Stimulated activated CD4-positive, alpha-beta T cell treated with anti-CD3 and anti-CD28 coated beads, Interleukin-12 subunit alpha, Interleukin-12 subunit beta, amount 100 ng/mL, for 24 hours (primary cell): Measurements from ENCODE around the gene PPFIA3.
A peak's percentile ranks its signal among the peaks of the same experiment; 100 is the strongest.
"Not testable (repeated sequence)": the region's sequence is repeated elsewhere in the genome, so short reads cannot be mapped to it uniquely, and the experiment has no call there.

Source experiments
- DNase-seq, 2 experiments: peaks; one replicate each; pipeline ENCODE4 v3.0.0-alpha.2; 2020; ENCODE audit warnings: low read depth in 2 of 2

PPFIA3 gene

DNA sequence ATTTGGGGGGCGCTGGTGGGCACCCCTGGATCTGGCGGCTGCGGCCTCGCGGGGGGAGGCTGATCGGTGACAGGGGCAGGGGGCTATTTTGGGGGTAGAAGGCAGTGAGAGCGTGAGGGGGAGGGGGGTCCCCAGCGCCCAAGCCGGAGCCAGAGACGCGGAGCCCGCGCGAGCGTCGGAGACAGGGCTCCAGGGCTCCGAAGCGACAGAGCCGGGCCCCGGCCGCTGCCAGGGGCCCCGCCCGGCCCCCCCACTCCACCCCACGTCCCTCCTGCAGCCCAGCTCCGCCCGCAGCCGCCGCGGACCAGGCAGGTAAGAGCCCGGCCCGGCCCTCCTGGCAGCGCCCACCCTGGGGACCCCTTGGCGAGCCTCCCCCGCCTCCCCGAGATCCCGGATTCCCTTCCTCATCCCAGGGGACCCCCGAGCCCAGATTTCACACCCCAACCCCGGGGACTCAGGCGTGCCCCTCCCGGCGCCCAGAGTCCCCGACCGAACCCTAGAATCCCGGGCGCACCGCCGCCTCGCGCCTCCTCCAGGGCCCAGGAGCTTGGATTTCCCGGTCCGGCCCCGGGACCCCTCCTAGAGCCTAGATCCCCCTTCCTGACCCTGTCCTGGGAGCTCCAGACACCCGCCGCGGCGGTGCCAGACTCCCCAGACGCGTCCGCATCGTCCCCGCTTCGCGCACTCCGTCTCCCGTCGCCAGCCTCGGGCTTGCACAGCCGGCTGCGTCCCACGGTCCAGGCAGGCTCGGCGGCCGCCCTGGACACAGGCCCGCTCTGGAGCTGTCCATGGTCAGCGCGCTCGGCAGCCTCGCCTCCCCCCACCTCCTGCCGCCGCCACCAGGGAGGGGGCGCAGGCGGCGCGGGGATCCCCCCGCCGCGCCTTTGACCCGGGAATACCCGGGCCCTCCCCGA is at the start of gene PPFIA3:
Gene PPFIA3, plus strand, starts transcription at position 134 of the 914 bp plus-strand sequence. CDS start 8,330 bp downstream, outside the sequence.
- DNase-seq = no peak

DNA sequence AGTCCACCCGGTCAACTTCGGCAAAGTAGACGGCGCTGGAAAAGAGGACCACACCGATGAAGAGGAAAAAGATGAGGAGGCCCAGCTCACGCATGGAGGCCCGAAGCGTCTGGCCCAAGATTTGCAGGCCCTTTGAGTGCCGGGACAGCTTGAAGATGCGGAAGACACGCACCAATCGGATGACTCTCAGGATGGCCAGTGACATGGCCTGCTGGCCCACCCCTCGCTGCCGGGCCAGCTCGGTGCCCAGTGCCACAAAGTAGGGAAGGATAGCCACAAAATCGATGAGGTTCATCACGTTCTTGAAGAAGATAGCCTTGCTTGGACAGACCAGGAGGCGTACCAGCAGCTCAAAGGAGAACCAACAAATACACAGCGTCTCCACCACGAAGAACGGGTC is 48.9 kb upstream of the PPFIA3 start:
- DNase-seq = no peak

DNA sequence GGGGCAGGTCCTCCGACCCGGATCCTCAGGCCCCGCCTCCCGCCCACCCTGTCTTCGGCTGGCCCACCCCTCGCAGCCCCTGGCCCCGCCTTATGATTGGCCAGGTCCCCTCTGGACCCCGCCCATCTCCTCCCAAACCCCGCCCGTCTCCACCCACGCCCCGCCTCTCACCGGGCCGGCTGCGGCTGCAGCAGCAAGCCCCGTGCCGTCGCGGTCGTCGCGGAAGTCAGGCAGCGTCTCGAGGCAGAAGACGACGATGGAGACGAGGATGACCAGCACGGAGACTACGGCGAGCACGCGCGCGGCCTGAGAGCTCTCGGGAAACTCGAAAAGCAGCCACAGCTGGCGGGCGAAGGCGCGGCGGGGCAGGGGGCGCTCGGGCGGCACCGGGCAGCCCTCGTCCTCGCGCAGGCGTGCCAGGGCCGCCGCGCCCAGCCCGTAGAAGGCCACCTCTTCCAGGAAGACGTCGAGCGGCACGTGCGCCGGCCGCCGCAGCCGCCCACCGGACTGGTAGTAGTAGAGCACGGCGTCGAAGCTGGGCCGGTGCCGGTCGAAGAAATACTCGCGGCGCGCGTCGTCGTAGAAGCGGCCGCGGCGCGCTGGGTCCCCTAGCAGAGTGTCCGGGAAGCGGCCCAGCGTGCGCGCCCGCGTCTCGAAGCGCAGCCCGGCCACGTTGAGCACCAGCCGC is 47.3 kb upstream of the PPFIA3 start:
- DNase-seq = peak in 1 of 2 experiments; percentile 26

DNA sequence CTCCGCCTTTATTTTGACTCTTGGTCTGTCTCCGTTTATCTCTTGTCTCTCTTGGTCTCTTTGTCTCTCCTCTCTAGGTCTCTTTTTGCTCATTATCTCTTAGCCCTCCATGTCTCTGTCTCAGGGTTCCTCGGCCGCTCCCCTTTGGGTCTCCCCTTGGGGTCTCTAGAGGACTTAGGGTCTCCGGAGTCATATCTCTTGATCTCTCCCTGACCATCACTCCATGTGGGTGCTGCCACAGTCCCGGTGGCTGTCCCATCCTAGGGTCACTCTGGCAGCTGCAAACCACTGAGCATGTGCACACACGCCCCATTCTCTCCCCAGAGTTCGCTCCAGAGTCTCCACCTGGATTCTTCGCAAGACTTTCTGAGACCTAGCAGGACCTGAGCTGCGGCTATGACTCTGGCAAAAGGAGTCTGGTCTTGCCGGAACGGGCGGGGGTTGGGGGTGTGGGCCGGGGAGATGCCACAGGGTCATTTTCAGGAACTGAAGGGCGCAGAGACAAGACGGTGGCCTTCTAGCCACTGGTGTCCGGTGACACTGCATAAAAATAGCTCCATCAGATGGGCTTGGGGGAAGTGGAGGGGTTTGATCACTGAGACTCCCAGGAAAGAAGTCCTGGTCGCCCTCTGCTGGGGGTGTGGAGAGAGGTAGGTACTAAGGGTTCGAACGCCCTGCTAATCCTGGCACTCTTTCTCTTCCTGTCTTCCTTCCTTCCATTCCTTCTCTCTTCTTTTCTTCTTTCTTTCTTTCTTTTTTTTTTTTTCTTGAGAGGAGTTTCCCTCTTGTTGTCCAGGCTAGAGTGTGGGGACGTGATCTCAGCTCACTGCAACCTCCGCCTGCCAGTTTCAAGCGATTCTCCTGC is 45.6 kb upstream of the PPFIA3 start:
- DNase-seq = no peak

DNA sequence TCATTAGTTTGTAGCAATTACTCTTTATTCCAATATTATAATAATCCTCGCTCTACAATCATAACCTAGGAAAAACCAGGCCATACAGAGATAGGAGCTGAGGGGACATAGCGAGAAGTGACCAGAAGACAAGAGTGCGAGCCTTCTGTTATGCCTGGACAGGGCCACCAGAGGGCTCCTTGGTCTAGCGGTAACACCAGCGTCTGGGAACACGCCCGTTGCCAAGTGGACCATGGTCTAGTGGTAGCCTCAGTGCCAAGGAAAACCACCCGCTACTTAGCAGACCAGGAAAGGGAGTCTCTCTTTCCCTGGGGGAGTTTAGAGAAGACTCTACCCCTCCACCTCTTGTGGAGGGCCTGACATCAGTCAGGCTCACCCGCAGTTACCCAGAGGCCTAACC is 44.5 kb upstream of the PPFIA3 start:
- not testable (repeated sequence) for DNase-seq

DNA sequence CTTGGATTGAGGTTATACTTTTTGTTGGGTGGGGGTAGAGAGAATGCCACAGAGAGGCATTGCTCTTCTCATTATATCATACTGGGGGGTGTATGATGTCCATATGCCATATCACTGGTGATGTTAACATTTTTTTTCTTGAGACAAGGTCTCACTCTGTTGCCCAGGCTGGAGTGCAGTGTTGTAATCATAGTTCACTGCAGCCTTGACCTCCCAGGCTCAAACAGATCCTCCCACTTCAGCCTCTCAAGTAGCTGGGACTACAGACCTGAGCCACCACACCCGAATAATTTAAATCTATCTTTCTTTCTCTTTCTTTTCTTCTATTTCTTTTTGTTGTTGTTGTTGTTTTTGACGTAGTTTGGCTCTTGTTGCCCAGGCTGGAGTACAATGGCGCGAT is 39.0 kb upstream of the PPFIA3 start:
- no peak for DNase-seq

DNA sequence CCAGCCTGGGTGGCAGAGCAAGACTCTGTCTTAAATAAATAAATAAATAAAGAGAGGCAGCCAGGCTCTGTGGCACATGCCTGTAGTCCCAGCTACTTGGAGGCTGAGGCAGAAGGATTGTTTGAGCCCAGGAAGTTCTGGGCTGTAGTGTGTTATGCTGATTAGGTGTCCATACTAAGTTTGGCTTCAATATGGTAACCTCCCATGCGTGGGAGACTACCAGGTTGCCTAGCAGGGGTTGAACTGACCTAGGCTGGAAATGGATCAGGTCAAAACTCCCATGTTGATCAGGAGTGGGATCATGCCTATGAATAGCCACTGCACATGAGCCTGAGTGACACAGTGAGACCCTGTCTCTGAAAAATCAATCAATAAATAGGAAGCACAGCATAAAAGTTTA is 38.1 kb upstream of the PPFIA3 start:
- DNase-seq = no peak

DNA sequence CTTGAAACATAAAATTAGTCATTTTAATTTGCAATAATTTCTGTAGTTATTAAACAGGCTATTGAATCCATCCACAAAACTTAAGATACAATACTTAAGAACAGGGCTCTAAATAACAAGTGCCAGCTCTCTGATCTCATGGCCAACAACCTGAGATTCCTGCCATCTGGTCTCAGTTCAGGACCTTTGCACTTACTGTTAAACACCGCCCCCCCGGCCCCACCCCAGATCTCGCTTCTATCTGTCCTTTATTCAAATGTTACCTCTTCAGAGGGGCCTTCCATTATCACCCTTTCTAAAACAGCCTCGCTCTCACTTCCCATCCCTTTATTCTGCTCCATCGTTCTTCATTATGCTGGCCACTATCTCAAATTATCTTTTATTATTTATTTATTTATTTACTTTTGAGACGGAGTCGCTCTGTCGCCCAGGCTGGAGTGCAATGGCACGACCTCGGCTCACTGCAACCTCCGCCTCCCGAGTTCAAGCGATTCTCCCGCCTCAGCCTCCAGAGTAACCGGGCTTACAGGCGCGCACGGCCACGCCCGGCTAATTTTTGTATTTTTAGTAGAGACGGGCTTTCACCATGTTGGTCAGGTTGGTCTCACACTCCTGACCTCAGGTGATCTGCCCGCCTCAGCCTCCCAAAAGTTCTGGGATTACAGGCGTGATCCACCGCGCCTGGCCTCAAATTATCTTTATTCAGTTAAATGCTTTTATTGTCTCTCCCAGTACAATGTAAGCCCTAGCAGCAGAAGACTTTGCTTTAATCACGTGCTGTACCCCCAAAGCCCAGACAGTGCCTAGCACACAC is 34.9 kb upstream of the PPFIA3 start:
- DNase-seq = no peak

DNA sequence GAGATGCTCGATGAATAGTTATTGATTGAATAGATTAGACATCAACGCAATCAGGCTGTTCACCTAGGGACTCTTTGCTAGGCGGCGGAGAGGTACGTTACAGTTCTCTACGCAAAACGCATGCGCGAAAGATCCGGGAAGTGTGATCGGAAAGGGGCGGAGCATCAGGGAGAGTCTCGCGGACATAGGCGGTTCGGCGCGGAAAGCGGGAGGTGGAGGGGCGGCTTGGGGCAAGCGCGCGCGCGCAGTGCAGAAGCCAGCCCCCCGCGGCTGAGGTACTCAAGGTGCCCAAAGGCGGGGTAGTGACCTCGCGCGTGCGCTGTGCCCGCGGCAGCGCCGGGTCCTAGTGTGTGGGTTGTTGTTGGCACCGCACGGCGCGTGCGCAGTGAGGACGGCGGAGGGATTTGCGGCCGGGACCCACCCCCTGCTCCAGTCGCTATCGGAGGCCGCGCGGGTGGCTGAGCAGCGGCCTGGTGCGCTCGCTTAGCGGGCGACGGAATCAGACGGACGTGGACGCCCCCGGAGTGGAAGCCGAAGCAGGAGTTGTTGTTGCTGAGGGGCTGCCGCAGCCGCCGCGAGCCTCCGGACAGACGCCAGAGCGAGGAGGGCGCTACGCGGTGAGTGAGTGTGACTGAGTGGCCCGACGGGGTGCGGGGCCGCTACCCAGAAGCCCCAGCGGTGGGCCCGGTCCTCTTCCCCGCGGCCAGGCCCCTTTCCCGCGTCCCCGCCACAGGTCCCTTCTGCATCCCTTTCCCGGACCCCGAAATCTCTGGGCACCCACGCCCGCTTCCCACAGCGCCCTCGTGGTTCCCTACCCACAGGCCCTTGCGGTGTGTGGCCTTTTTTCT is 34.1 kb upstream of the PPFIA3 start, which contains the start of gene SNRNP70:
Gene SNRNP70, plus strand, starts transcription at position 432 of the 848 bp plus-strand sequence. CDS start 964 bp downstream, outside the sequence.
- peak; percentile 97 to 98 for DNase-seq

DNA sequence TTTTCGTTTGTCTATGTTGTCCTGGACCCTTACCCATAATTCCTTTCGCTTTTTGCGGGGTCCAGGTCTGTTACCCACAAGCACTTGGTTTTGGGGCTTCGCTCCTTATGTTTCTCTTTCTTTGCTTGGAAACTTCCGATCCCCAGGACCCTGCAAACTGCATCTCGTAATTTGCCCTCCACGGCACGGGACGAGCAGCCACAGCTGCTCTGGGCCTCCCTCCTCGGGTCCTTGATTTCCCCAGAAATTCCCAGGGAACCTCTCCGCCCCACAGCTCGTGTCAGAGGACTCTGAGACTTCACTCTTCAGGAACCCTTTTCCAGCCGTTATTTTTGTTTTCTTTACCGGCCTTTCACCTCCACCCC is 33.5 kb upstream of the PPFIA3 start:
- no peak for DNase-seq

DNA sequence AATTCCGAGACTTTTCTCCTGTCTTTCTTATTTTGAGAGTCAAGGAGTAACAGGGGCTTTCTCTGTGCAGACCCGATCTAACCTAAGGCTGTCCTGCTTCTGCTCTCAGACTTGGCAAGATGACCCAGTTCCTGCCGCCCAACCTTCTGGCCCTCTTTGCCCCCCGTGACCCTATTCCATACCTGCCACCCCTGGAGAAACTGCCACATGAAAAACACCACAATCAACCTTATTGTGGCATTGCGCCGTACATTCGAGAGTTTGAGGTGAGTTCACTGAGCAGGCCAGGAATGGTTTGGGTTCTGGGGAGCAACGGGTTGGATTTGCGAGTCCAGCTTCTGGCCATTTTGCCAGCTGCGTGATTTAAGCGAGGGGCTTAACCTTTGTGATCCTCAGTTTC is 33.0 kb upstream of the PPFIA3 start:
- DNase-seq = no peak

DNA sequence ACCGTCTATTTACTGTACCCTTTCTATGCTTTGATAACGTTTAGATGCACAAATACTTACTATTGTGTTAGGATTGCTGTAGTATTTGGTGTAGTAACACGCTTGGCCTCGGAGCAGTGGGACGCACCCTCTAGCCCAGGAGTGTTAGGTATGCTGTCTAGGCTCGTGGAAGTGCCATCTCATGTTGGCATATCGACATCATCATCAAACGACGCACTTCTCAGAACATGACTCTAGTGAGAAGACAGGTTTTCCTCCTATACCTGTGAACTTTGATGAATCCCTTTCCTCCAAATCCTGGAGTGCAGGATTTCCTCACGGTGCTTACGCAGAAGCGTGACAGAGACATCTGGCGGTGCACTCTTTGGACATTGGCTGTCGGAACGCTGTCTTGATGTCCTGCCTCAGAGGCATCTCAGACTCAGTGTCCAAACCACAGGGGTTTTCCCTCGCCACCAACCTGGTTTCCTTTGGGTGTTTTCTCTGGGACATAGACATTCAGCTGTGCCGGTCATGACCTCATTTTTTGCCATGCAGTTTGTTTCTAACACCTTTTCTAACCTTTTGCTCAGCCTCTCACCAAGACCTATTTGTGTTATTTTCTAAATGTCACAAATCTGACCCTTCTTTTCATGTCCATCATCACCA is 27.8 kb upstream of the PPFIA3 start:
- DNase-seq = no peak

DNA sequence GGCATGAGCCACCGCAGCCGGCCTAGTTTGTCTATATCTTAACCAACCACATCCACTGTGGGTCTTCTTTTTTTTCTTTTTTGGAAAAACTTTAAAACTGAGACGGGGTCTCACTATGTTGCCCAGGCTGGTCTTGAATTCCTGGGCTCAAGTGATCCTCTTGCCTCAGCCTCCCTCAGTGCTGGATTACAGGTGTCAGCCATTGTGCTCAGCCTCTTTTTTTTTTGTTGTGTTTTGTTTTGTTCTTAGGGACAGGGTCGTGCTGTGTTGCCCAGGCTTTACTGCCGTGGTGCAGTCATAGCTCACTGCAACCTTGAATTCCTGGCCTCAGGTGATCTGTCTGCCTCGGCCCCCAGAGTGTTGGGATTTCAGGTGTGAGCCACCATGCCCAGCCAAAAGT is 26.7 kb upstream of the PPFIA3 start:
- DNase-seq = no peak

DNA sequence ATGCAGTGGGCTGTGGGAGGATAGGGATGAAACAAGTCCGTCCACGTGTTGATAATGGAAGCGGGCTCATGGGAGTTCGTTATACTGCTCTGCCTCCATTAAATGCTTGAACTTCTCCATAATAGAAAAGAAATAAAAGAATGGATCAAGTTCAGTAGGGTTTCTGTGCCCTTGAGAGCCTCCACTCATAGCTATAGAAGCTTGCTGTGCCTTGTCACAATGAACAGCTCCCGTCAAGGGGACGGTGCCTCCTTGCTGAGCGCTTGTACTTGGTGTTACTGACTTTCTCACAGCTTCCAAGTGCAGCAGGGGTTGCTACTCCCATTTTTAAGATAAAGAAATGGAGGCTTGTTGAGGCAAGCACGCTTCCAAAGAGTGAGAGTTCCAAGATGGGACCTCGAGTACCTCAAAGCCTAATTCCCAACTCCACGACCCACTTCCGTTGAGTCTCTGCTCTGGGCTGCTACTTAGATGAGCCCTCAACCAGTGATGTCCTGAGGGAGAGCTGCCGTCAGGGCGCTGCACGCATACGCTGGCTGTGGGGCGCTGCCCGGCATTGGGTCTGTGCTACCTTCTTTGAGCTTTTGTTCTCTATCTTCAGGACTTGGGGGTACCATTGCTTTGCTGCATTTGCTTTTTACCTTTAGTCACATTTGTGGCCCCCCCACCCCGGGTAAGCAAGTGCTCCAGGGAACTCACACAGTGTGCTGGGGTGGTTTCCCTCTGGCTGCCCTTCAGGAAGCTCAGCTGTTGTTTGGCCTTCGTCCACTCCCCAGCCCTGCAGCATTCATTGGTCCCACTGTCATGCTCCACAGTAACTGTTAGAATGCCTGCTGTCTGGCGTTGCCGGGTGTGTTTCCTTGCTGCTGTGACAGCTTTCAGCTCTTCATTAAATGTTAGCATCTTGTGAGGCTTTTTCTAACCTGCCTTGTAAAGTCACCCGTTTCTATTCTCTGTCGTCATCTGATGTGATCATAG is 24.6 kb upstream of the PPFIA3 start:
- DNase-seq = no peak

DNA sequence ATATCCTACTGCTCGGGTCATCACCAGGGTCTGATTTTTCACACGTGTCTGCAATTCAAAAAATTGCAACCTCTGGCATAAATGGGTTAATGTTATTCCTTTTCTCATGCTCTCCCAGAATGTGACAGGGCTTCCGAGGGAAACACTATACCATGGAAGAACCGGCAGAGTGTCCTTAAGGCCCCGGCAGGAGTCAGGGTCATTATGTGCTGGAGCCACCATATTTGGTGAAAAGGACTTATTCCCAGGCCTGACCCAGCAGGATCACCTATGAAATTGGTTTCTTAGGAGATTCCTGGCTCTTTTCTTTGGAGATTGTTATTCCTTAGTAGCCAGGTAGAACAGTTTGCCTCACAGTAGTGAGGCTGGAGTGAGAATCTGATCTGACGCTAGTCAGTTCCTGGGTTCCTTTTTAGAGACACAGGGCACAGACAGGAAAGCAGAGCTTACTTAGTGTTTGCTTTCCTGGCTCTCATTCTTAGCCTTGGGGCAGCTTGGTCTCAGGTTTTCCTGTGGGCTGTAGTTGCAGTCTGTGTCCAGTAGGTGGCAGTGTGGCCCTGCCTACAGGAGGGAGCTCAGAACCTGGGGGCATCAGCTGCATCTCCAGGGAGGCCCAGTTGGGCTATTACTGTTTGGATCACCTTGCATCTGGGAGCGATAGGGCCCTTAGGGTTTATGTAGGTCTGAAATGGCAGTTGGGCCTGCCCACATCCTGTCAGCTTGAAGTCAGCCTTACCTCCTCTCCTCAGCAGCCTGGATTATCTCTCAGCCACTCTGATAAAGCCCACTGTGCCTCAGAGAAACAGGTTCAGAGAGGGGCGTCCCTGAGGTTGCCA is 21.7 kb upstream of the PPFIA3 start:
- DNase-seq = peak; percentile 43 to 57

DNA sequence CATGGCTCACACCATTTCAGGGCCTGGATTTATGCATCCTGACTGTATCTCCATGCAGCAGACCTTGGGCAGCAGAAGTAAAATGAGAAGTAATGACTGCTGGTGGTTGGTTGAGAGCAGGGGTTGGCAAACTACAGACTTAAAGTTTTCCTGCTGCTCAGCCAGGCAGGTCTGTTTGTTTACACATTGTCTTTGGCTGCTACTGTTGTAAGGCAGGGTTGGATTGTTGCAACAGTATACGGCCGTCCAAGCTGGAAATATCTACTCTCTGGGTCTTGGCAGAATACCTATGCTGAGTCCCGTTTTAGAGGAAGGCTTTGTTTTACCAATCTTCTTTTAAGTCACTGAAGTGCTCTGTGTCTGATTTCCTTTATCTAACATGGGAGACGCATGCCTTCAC is 20.5 kb upstream of the PPFIA3 start:
- no peak for DNase-seq

DNA sequence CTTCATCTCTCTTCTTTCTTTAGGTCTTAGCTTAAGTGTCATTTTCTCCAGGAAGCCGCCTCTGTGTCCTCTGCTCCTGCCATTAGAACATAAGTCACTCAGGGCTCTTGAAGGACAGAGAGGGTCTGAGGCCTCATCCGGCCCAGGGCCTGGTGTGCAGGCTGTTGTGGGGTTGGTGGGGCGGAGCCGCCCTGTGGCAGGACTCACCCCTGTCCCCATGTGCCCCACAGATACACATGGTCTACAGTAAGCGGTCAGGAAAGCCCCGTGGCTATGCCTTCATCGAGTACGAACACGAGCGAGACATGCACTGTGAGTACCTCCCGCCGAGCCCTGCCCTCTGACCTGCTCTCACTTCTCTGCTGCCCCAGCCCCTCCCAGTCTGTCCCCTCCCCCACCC is 18.2 kb upstream of the PPFIA3 start:
- no peak for DNase-seq

DNA sequence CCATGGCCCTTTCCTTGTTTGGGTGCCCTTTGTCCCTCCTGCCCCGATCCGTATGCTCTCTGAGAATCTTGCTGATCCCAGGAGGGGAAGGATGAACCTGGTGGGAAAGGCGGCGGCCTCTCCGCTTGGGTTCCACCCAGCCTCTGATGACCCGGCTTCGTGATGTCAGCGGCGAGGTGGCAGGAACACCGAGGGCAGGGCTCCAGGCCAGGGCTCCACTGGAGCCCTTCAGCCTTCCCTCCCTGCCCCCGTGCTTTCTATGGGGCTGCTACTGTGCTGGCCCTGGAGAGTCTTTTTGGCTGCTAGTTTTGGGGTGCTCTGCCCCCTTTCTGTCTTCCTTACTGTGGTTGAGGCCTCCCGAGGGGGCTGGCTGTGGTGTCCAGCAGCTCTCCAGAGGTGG is 17.0 kb upstream of the PPFIA3 start:
- DNase-seq = no peak
